Endothelial cell of umbilical vein (primary cell): ENCODE results near the gene RBM39. TPM values are rescaled to one million over a fixed set of nuclear protein-coding genes. Genes with fewer than 3 reads are reported as not detected.

Source experiments
- BruUV-seq: library from RNA; stranded (reverse); fragments of 400-500 nt; replicated peaks from 2 replicates; lab custom pipeline; 2021; lab: Mats Ljungman, UMichigan
- CTCF ChIA-PET: fragments of 300-600, 350-600 bp; sonication (Branson Sonifier 250); formaldehyde crosslinking; loops from one replicate; lab custom pipeline; 2021; ENCODE audit warnings: antibody characterized with exemption, inconsistent platforms; lab: Charles Lee
- POLR2A ChIA-PET: fragments of 300-600, 350-600 bp; sonication (Branson Sonifier 250); formaldehyde crosslinking; loops from one replicate; lab custom pipeline; 2021; ENCODE audit warnings: antibody characterized with exemption, inconsistent platforms; lab: Charles Lee
- DNase-seq: peaks from one replicate; pipeline ENCODE4 v3.0.0-alpha.2; 2011; ENCODE audit warnings: low read depth, low spot score
- FAIRE-seq: peaks from 2 replicates; lab custom pipeline; 2011; peaks lifted over from hg19 to GRCh38; lab: Jason Lieb, UNC
- H2AFZ ChIP-seq: 2 replicates; pipeline ENCODE4 v1.6.0; 2012; ENCODE audit warnings: low read depth, low read length, control low read depth, inconsistent platforms
- H3K27ac ChIP-seq: 2 replicates; pipeline ENCODE4 v1.5.1; 2011; ENCODE audit warnings: low read depth, mild to moderate bottlenecking, control low read depth, low read length, moderate library complexity; ENCODE audit not compliant: insufficient read depth
- H3K27me3 ChIP-seq, 2 experiments: 2 replicates each; pipeline versions ENCODE4 v1.6.0 to v1.6.1; 2011; ENCODE audit warnings: low read length in 2 of 2, mixed read lengths in 1 of 2; ENCODE audit not compliant: control insufficient read depth in 2 of 2, insufficient read depth in 2 of 2
- H3K36me3 ChIP-seq, 2 experiments: 2 replicates in 1 of 2; 3 replicates in 1 of 2; pipeline ENCODE4 v1.5.1; 2011; ENCODE audit warnings: low read length in 2 of 2, mild to moderate bottlenecking in 1 of 2, moderate library complexity in 1 of 2; ENCODE audit not compliant: control insufficient read depth in 2 of 2, insufficient read depth in 2 of 2; ENCODE audit errors: extremely low read depth in 1 of 2
- H3K4me1 ChIP-seq: 3 replicates; pipeline ENCODE4 v1.5.1; 2011; ENCODE audit warnings: mild to moderate bottlenecking, low read length; ENCODE audit not compliant: control insufficient read depth, insufficient read depth; ENCODE audit errors: extremely low read depth
- H3K4me2 ChIP-seq: 2 replicates; pipeline ENCODE4 v1.6.1; 2011; ENCODE audit warnings: low read length, control low read depth, mixed read lengths; ENCODE audit not compliant: insufficient read depth
- H3K4me3 ChIP-seq, 3 experiments: fragments of 200-600 bp in 1 of 3; sonication (generic), shearing (Covaris generic) in 1 of 3; replicated peaks in 1 of 3; 2 replicates each; pipeline ENCODE4 v1.5.1; 2011 to 2016; ENCODE audit warnings: control low read depth in 3 of 3, low read length in 3 of 3, mild to moderate bottlenecking in 2 of 3, inconsistent platforms in 1 of 3, low read depth in 1 of 3, moderate library complexity in 1 of 3; ENCODE audit not compliant: insufficient read depth in 1 of 3
- H3K79me2 ChIP-seq: 2 replicates; pipeline ENCODE4 v1.6.0; 2012; ENCODE audit warnings: low read length, inconsistent platforms; ENCODE audit not compliant: control insufficient read depth, insufficient read depth
- H3K9ac ChIP-seq: replicated peaks from 2 replicates; pipeline ENCODE3; 2011; ENCODE audit warnings: low read length, control low read depth; ENCODE audit not compliant: insufficient read depth; ENCODE audit errors: extremely low read depth
- H3K9me1 ChIP-seq: replicated peaks from 3 replicates; pipeline ENCODE4 v1.6.0; 2011; ENCODE audit warnings: mild to moderate bottlenecking, low read length; ENCODE audit not compliant: control insufficient read depth, insufficient read depth; ENCODE audit errors: extremely low read depth
- H3K9me3 ChIP-seq: replicated peaks from 2 replicates; pipeline ENCODE4 v1.5.1; 2012; ENCODE audit warnings: low read length, inconsistent platforms; ENCODE audit not compliant: control insufficient read depth, insufficient read depth
- H4K20me1 ChIP-seq: replicated peaks from 2 replicates; pipeline ENCODE3; 2011; ENCODE audit warnings: mild to moderate bottlenecking, low read length; ENCODE audit not compliant: control insufficient read depth, insufficient read depth; ENCODE audit errors: extremely low read depth
- EZH2 ChIP-seq: IDR thresholded peaks from 2 replicates; pipeline ENCODE4 v1.6.1; 2012; ENCODE audit warnings: borderline replicate concordance, low read depth, mild to moderate bottlenecking, moderate library complexity, low read length, inconsistent platforms; ENCODE audit not compliant: severe bottlenecking
- FOS ChIP-seq: IDR thresholded peaks from 2 replicates; pipeline ENCODE4 v1.6.1; 2011; ENCODE audit warnings: mild to moderate bottlenecking, low read length, moderate library complexity, borderline replicate concordance; ENCODE audit not compliant: insufficient read depth
- GATA2 ChIP-seq: IDR thresholded peaks from 2 replicates; pipeline ENCODE4 v1.7.0; 2011; ENCODE audit warnings: low read depth, mild to moderate bottlenecking, moderate library complexity, mixed read lengths, low read length; ENCODE audit not compliant: insufficient read length, insufficient read depth
- JUN ChIP-seq: IDR thresholded peaks from 2 replicates; pipeline ENCODE4 v1.6.1; 2011; ENCODE audit warnings: borderline replicate concordance, low read depth; ENCODE audit not compliant: insufficient read length, insufficient read depth
- MYC ChIP-seq: IDR thresholded peaks from one replicate; pipeline ENCODE4 v1.6.1; 2011; ENCODE audit warnings: mild to moderate bottlenecking, low read depth, low read length
- POLR2A ChIP-seq: IDR thresholded peaks from 2 replicates; pipeline ENCODE4 v1.6.1; 2012; ENCODE audit warnings: low read depth, mild to moderate bottlenecking, control low read depth, low read length
- POLR2AphosphoS5 ChIP-seq: IDR thresholded peaks from 2 replicates; pipeline ENCODE4 v1.6.1; 2012; ENCODE audit warnings: low read depth, mild to moderate bottlenecking, control low read depth, low read length, moderate library complexity; ENCODE audit not compliant: insufficient read depth
- dilution Hi-C: fragments of 300-500 bp; cut with MboI; formaldehyde crosslinking; loops from one replicate; pipeline ENCODE4 v1.15.0; 2019; ENCODE audit warnings: low sequenced_read_pairs; ENCODE audit not compliant: extremely low pct_ligation_motif_present
- intact Hi-C: fragments of 100-400 bp; cut with micrococcal nuclease; formaldehyde crosslinking; loops from one replicate; pipeline ENCODE4 v1.10.0; 2022
- polyA plus RNA-seq, 4 experiments: library from polyadenylated mRNA; depleted of rRNA in 3 of 4; stranded (reverse) in 3 of 4; unstranded in 1 of 4; fragments of >200 nt; gene quantifications; 2 replicates each; pipeline versions ENCODE4 v1.2.1 to v1.2.3, GENCODE V29; 2011 to 2012; ENCODE audit warnings: missing spikeins in 1 of 4
- total RNA-seq: library from RNA; stranded (reverse); gene quantifications from 2 replicates; pipeline ENCODE4 v1.2.3, GENCODE V29; 2021
- TF ChIP-seq, protein P1 (sequence below), 2 donors: IDR thresholded peaks; 1 replicate in 1 of 2; 2 replicates in 1 of 2; pipeline ENCODE4 v1.5.1; 2011; ENCODE audit warnings: low read length in 2 of 2, mild to moderate bottlenecking in 2 of 2, moderate library complexity in 2 of 2, control low read depth in 1 of 2, inconsistent platforms in 1 of 2, low read depth in 1 of 2; ENCODE audit not compliant: insufficient read depth in 1 of 2; ENCODE audit errors: extremely low read depth in 1 of 2
- TF ChIP-seq, protein P2 (sequence below): IDR thresholded peaks from 2 replicates; pipeline ENCODE4 v1.6.1; 2011; ENCODE audit not compliant: insufficient read depth, insufficient read length

The RBM39 gene
- total and polyA plus RNA-seq, 2 donors (not counting 3 experiments of a cell fraction or from before 2014, with no cell fraction given), result 106 to 309 TPM

DNA sequence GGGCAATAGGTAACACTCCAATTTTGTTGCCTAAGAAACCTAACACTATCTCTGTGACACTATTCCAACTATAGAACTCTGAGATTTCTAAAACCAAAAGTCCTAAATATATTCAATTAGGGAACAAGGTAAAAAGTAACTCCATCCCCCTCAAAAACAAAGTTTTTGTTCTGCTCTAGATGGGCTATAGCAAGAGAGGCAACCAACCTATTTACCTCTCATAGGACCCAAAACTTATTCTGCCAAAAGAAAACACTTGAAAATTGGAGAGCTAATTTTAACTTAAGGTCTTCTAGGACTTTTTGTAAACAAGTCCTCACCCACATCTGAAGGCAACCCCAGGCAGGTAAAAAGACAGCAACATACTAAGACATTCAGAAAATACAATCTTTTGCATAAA is 7.7 kb downstream of the RBM39 start:
- ChIA-PET POLR2A (interaction anchor here (1.0 kb wide), 3 partner anchors 9 to 61 kb away, joined by 3 read pairs; no protein-coding TSS in a partner anchor), CTCF (no interaction called here)
- DNase-seq, result no peak
- Histone ChIP-seq H3K9ac (no peak overlapping the region), H3K9me3 (no peaks in the 10 kb centered on the region), H3K4me2 (no peak overlapping the region), H2AFZ (no peak overlapping the region), H3K27me3 (no peaks in the 10 kb centered on the region), H3K4me3 (no peak overlapping the region), H3K79me2 (peaks cover 99% of the 10 kb centered on the region), H3K4me1 (peaks cover 21% of the 10 kb centered on the region), H3K27ac (no peak overlapping the region), H3K36me3 (peaks cover 35 to 64% of the 10 kb centered on the region in 2 experiments), H4K20me1 (peaks cover 48% of the 10 kb centered on the region), H3K9me1 (no peaks in the 10 kb centered on the region)
- BruUV-seq, result no TSS peak
- TF ChIP-seq, protein P1, sequence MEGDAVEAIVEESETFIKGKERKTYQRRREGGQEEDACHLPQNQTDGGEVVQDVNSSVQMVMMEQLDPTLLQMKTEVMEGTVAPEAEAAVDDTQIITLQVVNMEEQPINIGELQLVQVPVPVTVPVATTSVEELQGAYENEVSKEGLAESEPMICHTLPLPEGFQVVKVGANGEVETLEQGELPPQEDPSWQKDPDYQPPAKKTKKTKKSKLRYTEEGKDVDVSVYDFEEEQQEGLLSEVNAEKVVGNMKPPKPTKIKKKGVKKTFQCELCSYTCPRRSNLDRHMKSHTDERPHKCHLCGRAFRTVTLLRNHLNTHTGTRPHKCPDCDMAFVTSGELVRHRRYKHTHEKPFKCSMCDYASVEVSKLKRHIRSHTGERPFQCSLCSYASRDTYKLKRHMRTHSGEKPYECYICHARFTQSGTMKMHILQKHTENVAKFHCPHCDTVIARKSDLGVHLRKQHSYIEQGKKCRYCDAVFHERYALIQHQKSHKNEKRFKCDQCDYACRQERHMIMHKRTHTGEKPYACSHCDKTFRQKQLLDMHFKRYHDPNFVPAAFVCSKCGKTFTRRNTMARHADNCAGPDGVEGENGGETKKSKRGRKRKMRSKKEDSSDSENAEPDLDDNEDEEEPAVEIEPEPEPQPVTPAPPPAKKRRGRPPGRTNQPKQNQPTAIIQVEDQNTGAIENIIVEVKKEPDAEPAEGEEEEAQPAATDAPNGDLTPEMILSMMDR (IDR thresholded peaks at IDR 0.05; ENCODE audit: extremely low read depth in 1 of 2, insufficient read depth in 1 of 2, low read depth in 1 of 2, low read length in 2 of 2), result no peak
- dilution Hi-C loops, result no loop called here
- FAIRE-seq, result no peak
- intact Hi-C loops, result loop anchor here (2.0 to 5.0 kb wide), 2 partner anchors 14 to 38 kb away; partner anchors contain the start of gene PHF20

DNA sequence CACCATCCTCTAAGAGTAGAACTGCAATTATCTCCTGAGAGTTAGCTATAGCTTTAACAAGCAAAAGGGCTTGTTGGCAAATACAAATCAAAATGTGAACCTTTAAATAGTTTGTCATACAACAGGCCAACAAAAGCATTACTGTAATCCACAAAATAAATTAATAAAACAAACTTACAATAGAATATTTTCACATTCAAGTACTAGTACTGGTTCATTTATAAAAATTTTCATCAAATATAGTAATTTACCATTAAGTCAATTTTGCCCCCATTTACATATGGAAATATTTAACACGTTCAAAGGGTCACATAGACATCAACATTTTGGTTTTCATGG is 9.4 kb downstream of the RBM39 start:
- H3K4me1 ChIP-seq, result peaks cover 12% of the 10 kb centered on the region
- no peak for FAIRE-seq
- no peaks in the 10 kb centered on the region for H3K27me3 ChIP-seq
- no peak overlapping the region for H3K4me3 ChIP-seq
- no peak overlapping the region for H3K27ac ChIP-seq
- H3K36me3 ChIP-seq, result peaks cover 35 to 58% of the 10 kb centered on the region in 2 experiments
- POLR2A ChIA-PET, result interaction anchor here (0.7 to 1.4 kb wide), 3 partner anchors 9 to 13 kb away, joined by 3 to 6 read pairs (median 4); partner anchors contain the start of gene RBM39
- no peak overlapping the region for H3K9ac ChIP-seq
- H4K20me1 ChIP-seq, result peaks cover 39% of the 10 kb centered on the region
- no peak overlapping the region for H3K4me2 ChIP-seq
- DNase-seq, result no peak
- intact Hi-C loops, result loop anchor here (5.0 kb wide), 1 partner anchor 40 kb away; the partner anchor contains the start of gene PHF20
- H3K79me2 ChIP-seq, result peaks cover 90% of the 10 kb centered on the region
- no peak overlapping the region for H2AFZ ChIP-seq
- CTCF ChIA-PET, result interaction anchor here (0.9 to 1.1 kb wide), 2 partner anchors 10 to 37 kb away, joined by 3 read pairs; partner anchors contain the start of gene RBM39
- no peak for TF ChIP-seq JUN
- TF ChIP-seq POLR2A, result no peak
- TF ChIP-seq EZH2, result no peak
- TF ChIP-seq MYC, result no peak
- TF ChIP-seq GATA2, result no peak
- TF ChIP-seq FOS, result no peak
- TF ChIP-seq POLR2AphosphoS5, result no peak
- TF ChIP-seq, protein P1 (IDR thresholded peaks at IDR 0.05; ENCODE audit: extremely low read depth in 1 of 2, insufficient read depth in 1 of 2, low read depth in 1 of 2, low read length in 2 of 2), result no peak
- TF ChIP-seq, protein P2, sequence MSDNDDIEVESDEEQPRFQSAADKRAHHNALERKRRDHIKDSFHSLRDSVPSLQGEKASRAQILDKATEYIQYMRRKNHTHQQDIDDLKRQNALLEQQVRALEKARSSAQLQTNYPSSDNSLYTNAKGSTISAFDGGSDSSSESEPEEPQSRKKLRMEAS, result no peak
- no peaks in the 10 kb centered on the region for H3K9me1 ChIP-seq
- no TSS peak for BruUV-seq
- dilution Hi-C loops, result no loop called here
- no peaks in the 10 kb centered on the region for H3K9me3 ChIP-seq
